ENCODE results near the gene SIX1.
A peak's percentile ranks its signal among the peaks of the same experiment; 100 is the strongest.

The SIX1 gene

GRCh38 chr14:60648934-60649874 is at the start of gene SIX1:
Gene SIX1 (minus strand): TSS chr14:60649477. CDS start chr14:60649189, 288 bp downstream.
- peak; percentile 12 for DNase-seq (ENCODE audit: low spot score)

- DNase-seq (ENCODE audit: low spot score) = no peak
Observed at GRCh38 chr14:60695327-60695726, 46.0 kb upstream of the SIX1 start.

DNA sequence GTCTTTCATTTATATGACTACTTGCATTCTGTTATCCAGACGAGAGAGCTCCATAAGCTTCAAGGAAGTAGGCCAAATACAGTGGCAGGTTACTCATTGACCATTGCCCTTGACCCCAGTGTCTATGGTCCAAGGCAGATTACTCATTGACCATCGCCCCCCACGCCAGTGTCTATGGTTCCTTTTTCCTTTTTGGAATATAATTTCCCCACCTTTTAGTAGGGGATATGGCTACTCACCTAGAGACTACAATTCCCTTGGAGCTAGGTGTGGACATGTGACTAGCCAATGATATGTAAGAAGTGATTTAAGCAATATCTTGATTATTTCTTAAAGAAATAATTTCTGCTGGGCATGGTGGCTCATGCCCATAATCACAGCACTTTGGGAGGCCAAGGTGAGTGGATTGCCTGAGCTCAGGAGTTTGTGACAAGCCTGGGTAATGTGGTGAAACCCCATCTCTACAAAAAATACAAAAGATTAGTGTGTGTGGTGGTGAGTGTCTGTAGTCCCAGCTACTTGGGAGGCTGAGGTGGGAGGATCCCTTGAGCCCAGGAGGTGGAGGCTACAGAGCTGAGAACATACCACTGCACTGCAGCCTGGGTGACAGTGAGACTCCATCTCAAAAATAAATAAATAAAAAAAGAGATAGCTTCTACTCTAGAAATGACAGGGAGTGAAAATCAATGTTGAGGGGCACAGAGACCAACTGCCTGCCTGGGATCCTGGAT is 42.3 kb upstream of the SIX1 start:
- DNase-seq (ENCODE audit: low spot score) = no peak

- DNase-seq (ENCODE audit: low spot score) = no peak
Observed at GRCh38 chr14:60686865-60687264, 37.6 kb upstream of the SIX1 start.

DNA sequence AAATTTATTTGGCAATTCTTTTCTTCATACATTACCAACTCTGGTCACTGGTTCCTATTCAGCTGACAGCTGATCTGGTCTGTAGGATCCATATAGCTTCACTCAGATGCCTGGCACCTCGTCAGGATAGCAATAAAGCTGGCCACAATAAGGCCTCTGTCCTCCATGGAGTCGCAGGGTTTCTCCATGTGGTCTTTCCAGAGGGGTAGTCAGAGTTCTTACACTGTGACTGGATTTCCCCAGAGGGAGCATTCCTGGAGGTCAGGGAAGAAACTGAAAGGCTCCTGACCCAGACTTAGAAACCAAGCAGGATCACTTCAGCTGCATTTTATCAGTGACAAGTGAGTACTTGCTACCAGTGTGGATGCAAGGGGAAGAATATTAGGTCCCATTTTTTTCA is 34.9 kb upstream of the SIX1 start:
- DNase-seq (ENCODE audit: low spot score) = no peak

DNA sequence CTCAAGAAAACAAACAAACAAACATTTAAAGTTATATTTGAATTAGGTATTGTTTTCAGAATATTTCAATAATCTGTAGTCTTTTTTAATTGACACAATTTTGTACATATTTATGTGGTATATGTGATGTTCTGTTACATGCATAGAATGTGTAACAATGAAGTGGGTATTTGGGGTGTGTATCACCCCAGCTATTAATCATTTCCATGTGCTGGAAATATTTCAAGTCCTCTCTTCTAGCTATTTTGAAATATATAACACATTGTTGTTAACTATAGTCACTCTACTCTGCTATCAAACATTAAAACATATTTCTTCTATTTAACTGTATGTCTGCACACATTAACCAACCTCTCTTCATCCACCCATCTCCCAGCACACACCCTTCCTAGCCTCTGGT is 32.0 kb upstream of the SIX1 start:
- DNase-seq (ENCODE audit: low spot score) = no peak

DNA sequence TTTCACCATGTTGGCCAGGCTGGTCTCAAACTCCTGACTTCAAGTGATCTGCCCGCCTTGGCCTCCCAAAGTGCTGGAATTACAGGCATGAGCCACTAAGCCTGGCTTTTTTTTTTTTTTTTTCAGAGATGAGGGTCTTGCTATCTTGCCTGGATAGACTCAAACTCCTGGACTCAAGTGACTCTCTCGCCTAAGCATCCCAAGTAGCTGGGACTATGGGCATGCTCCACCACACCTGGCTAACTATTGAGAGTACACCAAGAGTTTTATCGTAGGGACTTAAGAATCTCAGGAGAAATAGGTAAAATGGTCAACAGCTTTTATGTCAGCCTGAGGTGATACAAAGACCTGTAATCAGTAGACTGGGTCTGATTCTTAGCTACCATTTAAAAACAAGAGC is 31.2 kb upstream of the SIX1 start:
- no peak for DNase-seq (ENCODE audit: low spot score)

- DNase-seq (ENCODE audit: low spot score) = no peak
Observed at GRCh38 chr14:60679566-60680258, 30.4 kb upstream of the SIX1 start.

- DNase-seq (ENCODE audit: low spot score) = no peak
Observed at GRCh38 chr14:60677701-60678100, 28.4 kb upstream of the SIX1 start.

DNA sequence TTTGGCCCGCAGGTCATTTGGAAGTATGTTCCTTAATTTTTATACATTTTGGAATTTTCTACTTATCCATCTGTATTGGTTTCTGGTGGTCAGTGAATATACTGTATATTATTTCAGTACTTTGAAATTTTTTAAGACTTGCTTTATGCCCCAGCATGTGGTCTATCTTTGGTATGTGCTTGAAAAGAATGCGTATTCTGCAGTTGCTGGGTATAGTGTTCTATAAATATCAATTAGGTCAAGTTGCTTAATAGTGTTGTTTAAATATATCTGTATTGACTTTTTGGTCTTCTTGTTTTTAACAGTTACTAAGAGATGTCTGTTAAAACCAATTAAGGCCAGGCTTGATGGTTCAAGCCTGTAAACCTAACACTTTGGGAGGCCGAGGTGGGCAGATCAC is 21.7 kb upstream of the SIX1 start:
- DNase-seq (ENCODE audit: low spot score) = no peak

GRCh38 chr14:60668431-60669112 is 19.3 kb upstream of the SIX1 start:
- DNase-seq (ENCODE audit: low spot score) = no peak

GRCh38 chr14:60665177-60665550 is 15.9 kb upstream of the SIX1 start:
- no peak for DNase-seq (ENCODE audit: low spot score)

GRCh38 chr14:60662982-60663381 is 13.7 kb upstream of the SIX1 start:
- no peak for DNase-seq (ENCODE audit: low spot score)

- no peak for DNase-seq (ENCODE audit: low spot score)
Observed at GRCh38 chr14:60661721-60662120, 12.4 kb upstream of the SIX1 start.

GRCh38 chr14:60658909-60659585 is 9.8 kb upstream of the SIX1 start:
- DNase-seq (ENCODE audit: low spot score) = no peak

- DNase-seq (ENCODE audit: low spot score) = no peak
Observed at GRCh38 chr14:60658211-60658690, 9.0 kb upstream of the SIX1 start.

DNA sequence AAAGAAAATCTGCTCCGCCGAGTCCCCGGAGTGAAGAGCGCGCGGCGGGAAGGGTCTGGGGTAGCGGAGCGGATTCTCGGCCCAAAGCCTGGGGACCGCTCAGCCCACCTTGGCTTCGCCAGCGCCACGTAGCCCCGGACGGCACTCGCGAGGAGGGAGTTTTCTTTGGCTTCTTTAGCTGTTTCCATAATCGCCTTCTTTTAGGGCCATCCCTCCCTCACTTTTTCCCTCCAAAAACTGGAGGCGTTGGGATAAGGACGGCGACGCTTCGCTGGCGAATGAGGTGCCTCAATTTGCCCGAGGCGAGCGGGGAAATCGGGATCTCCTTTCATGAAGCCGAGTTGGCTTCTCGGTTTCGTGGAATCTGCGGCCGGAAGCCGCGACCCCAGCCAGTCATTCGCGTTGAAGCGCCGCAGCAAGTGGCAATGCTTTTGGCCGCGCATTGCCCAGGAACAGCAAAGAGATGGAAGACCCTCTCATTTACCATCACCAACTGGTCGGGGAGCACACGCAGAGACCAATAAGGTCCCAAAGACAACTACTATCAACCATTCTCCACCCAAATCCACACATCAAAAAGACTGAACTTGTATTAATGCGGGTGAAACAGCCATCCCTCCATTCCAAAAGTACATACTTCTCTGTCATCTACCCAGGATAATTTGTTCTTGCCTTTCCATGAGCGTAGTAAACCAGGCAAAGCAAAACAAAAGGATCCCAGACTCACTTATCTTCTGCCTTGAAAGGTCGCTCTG is 8.4 kb upstream of the SIX1 start:
- DNase-seq (ENCODE audit: low spot score) = no peak

DNA sequence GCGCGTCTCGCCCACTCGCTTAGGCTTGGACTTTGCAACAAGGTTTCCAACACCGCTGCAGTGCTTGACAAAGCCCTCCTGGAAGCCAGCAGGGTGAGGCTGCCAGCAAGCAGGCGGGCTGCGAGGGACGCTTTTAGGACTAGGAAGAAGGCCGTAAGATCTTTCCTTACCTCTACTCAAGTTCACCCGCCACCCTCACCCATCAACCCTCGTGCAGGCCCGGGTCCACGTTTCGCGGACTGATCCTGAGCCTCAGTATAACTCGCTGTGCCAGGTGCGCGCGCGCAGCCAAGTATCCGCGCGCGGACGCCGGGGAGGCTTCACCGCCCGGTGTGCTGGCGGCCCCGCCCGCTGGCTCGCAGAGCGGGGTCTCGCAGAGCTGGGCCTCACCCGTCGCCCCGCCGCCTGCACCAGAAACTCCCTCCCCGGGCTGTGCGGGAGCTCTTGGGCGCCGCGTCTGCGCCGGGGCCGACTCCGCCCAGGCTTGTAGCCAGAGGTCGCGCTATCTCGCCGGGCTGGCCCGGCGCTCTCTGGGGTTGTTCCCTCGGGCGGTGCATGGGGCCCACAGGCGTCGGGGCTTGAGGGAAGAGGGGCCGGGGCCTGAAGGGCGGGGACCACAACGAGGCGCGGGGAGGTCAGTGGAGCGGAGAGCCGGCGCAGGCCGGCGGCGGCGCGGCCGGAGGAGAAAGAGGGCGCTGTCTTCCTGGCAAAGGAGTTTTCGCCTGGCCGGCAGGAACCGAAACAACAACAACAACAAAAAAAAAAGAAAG is 7.6 kb upstream of the SIX1 start:
- no peak for DNase-seq (ENCODE audit: low spot score)

GRCh38 chr14:60655898-60656685 is 6.8 kb upstream of the SIX1 start:
- no peak for DNase-seq (ENCODE audit: low spot score)
